G401 (cell line): ENCODE measurements around the gene TMEM158. TPM values are rescaled to one million over a fixed set of nuclear protein-coding genes. Genes with fewer than 3 reads are reported as not detected.
A peak's percentile ranks its signal among the peaks of the same experiment; 100 is the strongest.

Experiments
- DNase-seq: peaks from one replicate; pipeline ENCODE4 v3.0.0-alpha.2; 2015; ENCODE audit warnings: low spot score
- in situ Hi-C: cut with HindIII; loops from 2 replicates; pipeline ENCODE4 v1.10.0; 2016; ENCODE audit warnings: low sequenced_read_pairs, mixed read lengths
- total RNA-seq: library from RNA; depleted of rRNA; stranded (reverse); fragments of >200 nt; shearing (Covaris generic); gene quantifications from 2 replicates; pipeline ENCODE4 v1.2.3, GENCODE V29; 2014

The TMEM158 gene
- total RNA-seq, 1 experiment from 2014 or later, result not detected

DNA sequence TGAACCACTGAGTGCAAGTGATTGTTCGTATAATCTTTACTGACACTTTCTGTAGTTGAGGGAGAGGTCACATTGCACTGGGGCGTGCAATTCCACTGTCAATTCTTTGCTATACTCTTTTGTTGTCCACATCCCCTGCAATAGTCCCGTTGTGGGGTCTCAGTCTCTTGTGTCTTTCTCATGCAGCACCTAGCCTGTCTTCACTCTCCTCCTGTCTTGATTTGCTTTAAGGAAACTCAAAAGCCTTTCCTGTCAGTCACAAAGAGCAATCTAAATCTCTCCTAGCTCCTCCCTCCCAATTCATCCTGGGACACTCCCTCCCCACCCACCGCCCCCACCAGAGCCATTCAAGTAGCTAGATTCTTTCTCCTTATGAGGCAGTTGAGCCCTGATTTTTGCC, 13.2 kb upstream of the TMEM158 start:
- no peak for DNase-seq
- in situ Hi-C loops, result loop anchor here (25.0 kb wide), 1 partner anchor 423 kb away; no protein-coding TSS in a partner anchor

DNA sequence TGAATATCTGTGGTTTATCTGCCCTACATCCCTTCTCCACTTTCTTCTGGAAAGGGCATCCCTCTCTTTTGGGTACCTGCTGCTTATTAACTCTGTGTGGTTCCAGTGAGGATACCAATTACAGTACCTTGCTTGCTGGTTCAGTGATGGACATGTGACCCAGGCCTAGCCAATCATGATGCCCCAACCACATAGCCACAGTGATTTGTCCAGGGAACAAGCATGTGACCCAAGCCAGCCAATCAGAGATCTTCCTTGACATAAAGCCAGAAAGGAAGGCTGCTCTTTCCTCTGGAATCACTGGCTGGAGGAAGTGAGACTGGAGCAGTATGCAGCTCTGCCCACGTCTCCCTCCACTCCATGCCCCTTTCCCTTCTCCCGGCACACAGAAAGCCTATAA, 10.9 kb upstream of the TMEM158 start:
- DNase-seq, result no peak
- in situ Hi-C loops, result loop anchor here (25.0 kb wide), 1 partner anchor 425 kb away; no protein-coding TSS in a partner anchor

DNA sequence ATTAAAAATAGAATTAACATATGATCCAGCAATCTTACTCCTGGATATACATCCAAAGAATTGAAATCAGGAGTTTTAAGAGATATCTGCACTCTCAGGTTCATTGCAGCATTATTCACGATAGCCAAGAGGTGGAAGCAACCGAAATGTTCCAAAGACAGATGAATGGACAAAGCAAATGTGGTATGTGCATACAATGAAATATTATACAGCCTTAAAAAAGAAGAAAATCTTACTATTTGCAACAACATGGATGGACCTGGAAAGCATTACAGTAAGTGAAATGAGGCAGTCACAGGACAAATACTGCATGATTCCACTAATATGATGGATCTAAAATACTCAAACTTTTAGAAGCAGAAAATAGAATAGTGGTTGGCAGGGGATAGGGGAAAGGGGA, 9.3 kb upstream of the TMEM158 start:
- DNase-seq, result no peak
- in situ Hi-C loops, result loop anchor here (25.0 kb wide), 1 partner anchor 427 kb away; no protein-coding TSS in a partner anchor

DNA sequence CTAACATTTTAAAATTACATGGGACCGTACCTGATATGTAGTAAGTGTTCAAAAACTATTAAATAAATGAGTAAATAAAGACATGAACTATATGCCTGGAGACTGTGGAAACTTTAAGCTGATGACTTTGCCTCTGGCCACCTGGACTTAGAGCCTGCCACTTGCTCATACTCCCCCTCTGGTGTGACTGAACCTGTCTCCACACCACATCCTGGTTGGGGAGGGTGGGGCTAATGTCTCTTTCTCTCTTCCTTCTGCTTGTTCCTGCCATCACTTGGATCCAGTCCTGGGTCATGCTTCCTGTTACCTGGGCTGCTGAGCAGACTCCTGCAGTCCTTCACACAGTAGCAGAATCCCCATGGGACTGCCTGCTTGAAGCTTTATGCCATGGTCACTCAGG, 8.2 kb upstream of the TMEM158 start:
- in situ Hi-C loops, result loop anchor here (25.0 kb wide), 1 partner anchor 428 kb away; no protein-coding TSS in a partner anchor
- DNase-seq, result no peak

DNA sequence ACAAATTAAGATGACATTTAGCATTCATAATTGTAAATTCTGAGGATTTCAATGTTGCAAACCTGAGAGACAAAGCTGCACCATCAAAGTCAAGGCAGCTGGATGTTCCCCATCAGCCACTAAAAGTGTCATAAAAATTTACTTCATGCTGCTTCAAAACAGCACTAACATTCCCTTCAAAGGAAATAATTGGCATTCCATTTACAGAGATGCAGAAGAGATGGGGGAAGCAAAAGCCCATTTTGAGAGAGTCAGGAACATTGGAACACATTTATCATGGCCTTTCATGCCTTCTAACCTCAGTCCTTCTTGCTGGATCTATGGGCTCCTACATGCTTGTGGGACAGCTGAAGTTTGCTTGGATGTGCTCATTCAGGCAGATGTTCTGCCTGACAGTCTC, 6.4 kb upstream of the TMEM158 start:
- DNase-seq, result no peak
- in situ Hi-C loops, result loop anchor here (25.0 kb wide), 1 partner anchor 430 kb away; no protein-coding TSS in a partner anchor

DNA sequence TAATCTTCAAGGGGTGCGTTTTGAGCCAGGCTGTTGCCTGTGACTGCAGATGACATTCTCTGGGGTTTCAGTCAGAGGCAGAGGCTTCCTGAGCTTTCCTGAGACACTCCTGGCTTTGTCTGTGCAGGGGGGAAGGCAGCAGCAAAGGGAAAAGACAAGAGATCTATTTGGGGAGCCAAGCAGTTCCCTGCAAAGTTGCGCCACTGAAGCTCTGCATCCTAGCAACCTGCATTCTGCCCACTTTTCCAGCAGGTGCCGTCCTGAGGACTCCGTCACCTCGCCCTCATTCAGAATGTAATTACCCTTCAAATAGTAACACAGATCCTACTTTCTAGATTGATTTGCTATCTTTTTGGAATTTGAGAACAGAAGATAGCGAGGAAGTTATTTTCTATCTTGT, 1.9 kb upstream of the TMEM158 start:
- in situ Hi-C loops, result loop anchor here (25.0 kb wide), 1 partner anchor 434 kb away; no protein-coding TSS in a partner anchor
- no peak for DNase-seq

DNA sequence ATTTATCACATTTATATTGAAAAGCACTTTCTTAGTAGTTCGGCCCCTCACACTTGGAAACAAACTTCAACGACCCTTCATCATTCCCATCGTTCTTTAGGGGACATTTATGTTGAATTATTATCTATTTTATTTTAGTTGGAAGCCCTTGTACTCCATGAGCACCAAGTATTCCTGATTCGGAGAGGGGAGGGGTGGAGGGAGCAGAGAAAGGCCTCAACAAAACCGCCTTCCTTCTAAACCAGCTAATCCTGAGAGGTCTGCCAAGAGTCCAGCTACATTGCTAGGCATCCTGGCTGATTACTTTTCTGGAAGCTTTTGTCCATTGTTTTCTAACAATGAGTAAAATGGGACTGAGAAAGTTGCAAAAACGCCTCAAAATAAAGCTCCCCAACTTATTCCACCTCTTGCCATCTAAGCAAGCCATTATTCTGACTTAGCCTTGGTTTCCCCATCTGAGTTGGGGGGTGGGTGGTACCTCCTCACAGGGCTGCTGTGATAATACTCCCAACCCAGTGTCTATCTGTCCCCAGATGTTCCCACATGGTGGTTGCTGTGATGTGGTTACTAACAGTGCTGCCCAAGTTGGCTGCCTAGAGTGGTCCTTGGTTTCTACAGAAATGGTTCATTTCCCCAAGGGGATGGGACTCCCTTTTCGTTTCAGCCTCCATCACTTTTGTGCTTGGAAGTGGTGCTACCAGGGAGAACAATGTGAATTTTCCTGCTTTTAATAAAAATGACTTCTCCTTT, 1.2 kb upstream of the TMEM158 start:
- in situ Hi-C loops, result loop anchor here (25.0 kb wide), 1 partner anchor 435 kb away; no protein-coding TSS in a partner anchor

DNA sequence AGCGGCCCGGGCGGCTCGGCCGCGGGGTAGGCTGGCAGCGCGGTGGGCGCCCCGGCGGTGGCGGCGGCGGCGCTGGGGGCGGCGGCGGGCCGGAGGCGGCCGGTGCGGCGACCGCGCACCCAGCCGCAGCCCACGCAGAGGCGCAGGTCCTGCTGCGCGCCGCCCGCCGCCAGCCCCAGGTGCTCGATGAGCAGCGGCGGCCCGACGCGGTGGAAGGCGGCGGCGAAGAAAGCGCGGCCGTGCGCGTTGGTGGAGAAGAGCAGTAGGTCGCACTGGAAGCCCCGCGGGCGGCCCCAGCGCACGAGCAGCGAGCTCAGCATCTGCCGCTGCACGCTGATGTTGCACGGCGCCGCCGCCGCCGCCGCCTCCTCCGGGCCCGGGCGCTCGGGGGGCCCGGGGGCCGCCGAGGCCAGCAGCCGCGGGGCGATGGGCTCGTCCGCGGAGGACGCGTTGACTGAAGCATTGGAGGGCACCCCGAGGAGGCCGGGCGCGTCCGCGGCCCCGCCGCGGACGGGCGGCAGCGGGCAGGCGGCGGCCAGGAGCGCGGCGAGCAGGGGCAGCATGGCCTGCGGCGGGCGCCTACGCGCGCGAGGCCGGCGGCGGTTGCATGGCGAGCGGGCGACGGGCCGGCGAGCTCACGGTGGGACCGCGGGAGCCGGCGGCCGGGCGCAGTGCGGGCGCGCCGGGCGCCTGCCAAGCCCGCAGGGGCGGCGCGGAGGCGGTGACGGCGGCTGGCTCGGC, 452 bp downstream of the TMEM158 start:
- in situ Hi-C loops, result loop anchor here (25.0 kb wide), 1 partner anchor 437 kb away; no protein-coding TSS in a partner anchor
- DNase-seq, result no peak

More for the DNA sequence above, 1.2 kb upstream of the TMEM158 start:
- no peak for DNase-seq

DNA sequence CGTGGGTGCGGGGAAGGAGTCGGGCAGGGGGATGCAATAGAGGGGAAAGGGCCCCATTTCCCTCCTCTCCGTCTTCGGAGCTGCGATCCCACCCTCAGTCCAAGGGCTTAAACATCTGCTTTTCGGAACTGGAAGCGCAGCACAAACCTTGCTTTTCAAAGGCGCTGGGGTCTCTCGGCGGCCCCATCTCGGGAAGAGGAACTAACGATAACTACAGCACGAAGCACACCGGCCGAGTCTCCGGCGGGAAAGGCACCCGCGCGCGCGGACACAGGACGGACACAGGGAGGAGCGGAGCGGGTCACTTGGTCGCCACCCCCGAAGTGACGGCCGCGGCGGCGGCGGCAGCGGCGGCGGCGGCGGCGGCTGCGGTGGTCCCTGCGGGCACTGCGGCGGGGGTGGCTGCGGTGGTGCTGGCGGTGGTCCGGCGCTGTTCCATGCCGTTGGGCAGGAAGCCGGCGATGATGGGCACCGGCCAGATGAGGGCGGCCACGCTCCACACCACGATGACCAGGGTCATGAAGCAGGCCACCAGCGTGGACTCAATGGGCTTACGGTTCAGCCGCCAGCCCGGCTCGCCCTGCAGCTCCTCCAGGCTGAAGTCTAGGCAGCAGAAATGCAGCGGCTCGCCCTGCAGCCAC, 1.1 kb downstream of the TMEM158 start:
- DNase-seq, result peak; percentile 77
- in situ Hi-C loops, result loop anchor here (25.0 kb wide), 1 partner anchor 437 kb away; no protein-coding TSS in a partner anchor

DNA sequence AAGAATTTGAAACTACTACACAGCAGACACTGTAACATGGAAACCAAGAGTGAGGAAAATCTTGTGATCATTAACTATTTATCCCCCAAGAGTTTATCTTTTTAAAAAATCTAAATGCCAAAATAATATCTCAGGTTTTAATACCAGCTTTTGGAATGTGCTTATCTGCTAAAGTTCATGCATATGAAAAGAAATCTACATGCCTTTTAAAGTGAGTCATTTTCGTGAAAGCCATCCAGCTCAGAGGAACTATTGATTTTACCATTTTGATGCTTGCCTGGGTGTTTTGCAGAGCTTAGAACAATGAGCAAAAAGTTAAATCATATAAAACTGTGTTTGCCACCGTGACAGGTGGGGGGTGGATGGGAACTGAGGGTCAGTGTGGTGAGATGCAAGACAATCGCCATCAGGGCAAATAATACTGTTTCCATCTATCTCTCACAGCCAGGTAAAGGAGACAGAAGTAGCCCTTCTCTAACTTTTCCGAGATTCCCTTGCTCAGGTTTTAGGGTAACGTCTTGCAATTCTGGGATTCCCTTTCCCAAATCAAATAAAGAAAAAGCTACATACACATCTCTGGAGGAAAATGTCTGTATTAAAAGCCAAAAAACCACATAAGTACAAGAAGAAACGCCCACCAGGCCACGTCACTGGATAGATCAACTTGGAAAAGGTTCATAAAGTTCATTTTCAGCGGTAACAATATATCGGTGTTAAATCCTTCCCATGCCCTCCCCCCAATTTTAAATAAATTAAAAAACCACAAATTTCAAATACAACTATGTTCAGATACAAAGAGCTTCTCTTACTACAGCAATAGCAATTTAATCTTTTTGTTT, 2.0 kb downstream of the TMEM158 start:
- peak; percentile 18 for DNase-seq
- in situ Hi-C loops, result no loop called here

DNA sequence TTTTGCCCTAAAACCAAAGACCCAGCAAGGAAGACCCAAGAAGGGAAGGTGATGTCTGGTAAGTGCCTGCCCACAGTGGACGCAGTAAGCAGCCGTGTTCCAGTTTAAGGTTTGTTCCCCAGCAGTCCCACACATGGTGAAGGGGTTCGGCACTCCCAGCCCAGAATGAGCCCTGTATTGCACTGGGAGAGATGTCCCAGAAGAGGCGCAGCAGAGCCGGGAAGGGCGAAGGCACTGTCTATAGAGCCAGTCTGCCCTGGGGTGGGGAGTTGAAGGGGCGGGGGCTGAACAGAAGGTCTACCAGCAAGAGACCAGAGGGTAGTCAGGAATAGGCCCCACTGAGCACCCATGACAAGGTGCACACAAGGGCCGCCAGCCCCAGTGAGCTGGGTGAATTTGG, 6.4 kb downstream of the TMEM158 start:
- no peak for DNase-seq
- in situ Hi-C loops, result no loop called here

DNA sequence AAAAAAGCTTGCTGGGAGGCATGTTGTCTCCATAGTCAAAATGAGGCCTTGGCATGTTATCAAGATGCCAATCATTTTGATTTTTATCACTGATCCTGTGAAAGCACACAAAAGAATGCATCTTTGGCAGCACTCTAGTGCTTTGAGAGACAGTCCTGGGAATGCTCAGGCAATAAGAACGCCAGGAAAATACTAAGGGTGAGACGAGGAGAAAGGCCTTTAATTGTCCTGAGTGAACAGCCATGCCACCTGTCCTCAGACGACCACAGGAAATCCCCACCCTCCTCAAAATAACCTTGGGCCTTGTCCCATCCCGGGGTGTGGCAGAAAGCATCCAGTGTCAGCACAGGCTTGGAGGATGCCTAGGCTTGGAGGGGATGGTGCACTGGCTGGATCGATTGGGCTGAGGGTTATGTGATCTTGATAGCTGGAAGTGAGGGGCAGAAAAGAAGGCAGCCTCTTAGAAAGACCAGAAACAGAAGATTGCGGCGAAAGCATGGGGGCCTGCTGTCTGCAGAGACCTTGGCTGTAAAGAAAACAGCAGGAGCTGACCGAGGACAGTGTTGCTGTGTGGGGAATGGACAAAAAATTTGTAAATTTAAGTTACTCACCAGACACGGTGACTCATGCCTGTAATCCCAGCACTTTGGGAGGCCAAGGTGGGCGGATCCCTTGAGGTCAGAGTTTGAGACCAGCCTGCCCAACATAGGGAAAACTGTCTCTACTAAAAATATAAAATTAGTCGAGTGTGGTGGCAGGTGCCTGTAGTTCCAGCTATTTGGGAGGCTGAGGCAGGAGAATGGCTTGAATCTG, 7.3 kb downstream of the TMEM158 start:
- in situ Hi-C loops, result no loop called here

DNA sequence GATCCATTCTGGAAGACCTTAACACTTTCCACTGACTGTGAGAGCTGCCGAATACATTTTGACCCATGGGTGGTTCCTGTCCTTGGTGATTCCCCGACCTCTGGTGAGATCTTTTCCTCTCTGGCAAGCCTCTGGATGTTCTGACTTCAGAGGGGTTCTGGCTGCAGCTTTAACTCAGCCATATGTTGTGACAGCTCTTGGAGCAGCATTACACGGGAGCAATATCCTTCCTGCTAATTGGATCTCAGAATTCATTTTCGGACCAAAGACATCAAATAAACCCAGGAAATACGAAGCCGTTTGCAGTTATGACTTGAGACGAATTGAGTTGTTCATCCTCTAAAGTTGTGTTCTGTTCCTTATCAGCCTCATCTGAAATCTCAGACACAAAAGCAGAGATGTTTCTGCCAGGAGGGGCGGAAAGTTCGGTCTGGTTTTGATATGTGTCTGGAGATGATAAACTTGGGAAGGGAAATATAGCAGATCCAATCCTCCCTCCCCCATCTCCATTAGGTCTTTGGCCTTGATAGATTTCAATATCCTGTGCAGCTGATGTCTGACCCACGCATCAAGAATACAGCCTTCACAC, 10.0 kb downstream of the TMEM158 start:
- in situ Hi-C loops, result no loop called here
- no peak for DNase-seq

More for the DNA sequence above, 7.3 kb downstream of the TMEM158 start:
- no peak for DNase-seq

DNA sequence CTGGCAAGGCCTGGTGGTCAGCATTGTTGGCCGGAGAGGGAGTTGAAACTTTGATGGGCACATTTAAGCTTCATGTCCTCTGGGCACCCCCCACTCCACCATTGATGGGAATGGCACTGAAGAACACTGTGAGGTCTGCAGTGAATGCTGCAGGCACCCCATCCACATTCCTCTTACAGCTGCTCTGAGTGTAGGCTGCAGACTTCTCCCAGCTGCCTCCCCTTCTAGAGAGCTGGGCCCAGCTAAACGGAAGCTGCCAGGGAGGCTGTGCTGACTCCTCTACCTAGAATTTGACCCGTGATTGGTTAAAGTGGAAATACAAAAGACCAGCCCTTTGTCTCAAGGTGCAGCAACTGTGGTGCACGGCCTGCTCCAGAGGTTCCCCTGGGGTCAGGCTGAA, 10.6 kb downstream of the TMEM158 start:
- in situ Hi-C loops, result no loop called here
- no peak for DNase-seq

DNA sequence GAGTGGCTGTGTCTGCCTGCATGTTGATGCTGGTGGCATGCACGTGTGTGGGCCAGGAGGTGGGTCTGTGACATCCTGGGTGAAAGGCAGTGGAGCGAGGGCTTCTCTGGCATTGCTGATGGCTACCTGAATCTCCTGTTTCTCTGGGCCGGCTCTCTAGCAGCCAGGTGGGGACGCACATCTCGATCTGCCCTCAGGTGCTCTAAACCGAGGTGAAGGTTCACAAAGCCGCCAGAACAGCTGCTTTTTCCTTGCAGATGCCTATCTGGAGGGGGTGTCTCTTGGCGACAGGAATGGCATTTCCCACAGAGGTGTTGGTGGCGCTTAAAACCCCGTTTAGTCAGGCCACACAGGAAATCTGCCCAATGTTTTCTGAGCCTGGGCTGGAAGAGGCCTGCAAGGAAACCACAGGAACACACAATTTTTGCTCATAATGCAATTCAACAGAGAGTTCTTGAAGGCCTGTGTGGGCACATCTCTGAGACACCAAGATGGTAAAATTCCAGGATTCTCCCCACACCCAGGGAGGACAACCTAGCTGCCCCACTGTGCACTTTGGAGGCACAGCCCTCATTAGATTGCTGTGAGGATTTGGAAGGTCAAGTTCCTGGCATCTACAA, 11.9 kb downstream of the TMEM158 start:
- in situ Hi-C loops, result no loop called here
- DNase-seq, result no peak

DNA sequence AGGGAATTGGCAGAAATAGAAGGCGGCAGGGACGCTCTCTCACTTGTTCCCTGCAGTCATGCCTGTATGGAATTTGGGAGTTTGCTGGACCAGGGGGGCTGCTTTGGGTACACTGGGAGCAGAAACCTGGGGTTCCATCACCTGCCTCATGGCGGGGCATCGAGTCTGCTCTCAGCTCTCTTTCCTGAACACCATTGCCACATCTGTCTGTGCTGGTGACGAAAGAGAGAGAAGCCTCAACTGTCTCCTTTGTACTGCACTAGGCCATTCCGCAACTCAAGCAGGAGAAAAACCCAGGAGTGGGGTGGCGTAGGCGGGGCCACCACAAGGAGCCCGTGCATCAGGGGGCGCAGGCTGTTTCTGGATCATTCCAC, 14.0 kb downstream of the TMEM158 start:
- DNase-seq, result no peak
- in situ Hi-C loops, result no loop called here

DNA sequence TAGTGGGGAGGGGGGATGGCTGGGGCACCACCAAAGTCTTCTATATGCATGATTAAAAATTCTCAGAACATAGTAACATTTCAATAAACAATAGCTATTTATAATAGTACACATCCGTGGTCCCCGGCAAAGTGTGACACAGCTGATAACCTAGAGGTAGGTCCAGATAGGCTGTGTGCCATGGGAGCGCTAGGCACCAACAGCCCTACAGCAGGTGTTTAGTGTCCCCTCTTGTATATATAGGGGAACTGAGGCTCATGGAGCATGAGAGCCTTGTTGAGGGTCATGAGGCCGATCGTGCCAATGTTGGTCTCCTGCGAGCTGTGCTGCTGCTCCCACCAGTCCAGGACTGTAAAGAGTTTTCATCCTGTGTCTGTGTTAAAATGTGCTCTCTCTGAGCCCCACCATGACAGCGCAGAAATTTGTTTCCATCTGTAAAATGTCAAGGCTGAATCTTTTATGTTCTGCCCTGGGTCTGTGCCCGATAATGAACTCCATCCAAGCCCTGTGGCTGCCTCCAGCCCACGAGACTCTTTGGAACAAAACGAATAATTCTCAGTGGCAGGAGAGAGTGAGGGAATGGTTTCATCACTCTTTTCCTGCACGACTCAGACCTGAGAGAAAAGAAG, 14.5 kb downstream of the TMEM158 start:
- no peak for DNase-seq
- in situ Hi-C loops, result no loop called here
